ENCODE results near the gene C10orf88. TPM values are rescaled to one million over a fixed set of nuclear protein-coding genes. Genes with fewer than 3 reads are reported as not detected.

The C10orf88 gene
- total and polyA plus RNA-seq, 2 experiments from 2014 or later, result 5.6 to 11.1 TPM

GRCh38 chr10:122988501-122988900 is 34.5 kb upstream of the C10orf88 start (continued):
- TF ChIP-seq ZNF462 (CRISPR knock-in tag; IDR thresholded peaks at IDR 0.05), result no peak

- Mint-ChIP-seq H3K9me3 (no peaks in the 10 kb centered on the region), H3K4me3 (no peak overlapping the region), H3K27me3 (ENCODE audit: insufficient read depth, low read depth, poor library complexity) (peaks cover 2% of the 10 kb centered on the region), H3K27ac (no peak overlapping the region), H3K4me1 (peaks cover 2% of the 10 kb centered on the region; the same call in 2 of the 3 replicates), H3K36me3 (ENCODE audit: low read depth) (peaks cover 7% of the 10 kb centered on the region)
- Histone ChIP-seq H3K36me3 (ENCODE audit: insufficient read depth) (no peaks in the 10 kb centered on the region), H3K9me2 (ENCODE audit: insufficient read depth) (no peaks in the 10 kb centered on the region), H3K4me2 (no peak overlapping the region), H3K4me3 (no peak overlapping the region), H3K4me1 (ENCODE audit: insufficient read depth) (no peaks in the 10 kb centered on the region), H4K20me1 (replicated peaks; ENCODE audit: insufficient read depth) (no peaks in the 10 kb centered on the region; the same call in 1 of the 2 replicates), H3K27me3 (ENCODE audit: insufficient read depth) (no peaks in the 10 kb centered on the region), H2AFZ (no peak overlapping the region), H3K79me2 (replicated peaks; ENCODE audit: insufficient read depth) (no peaks in the 10 kb centered on the region), H3F3A (replicated peaks; ENCODE audit: low read depth) (no peaks in the 10 kb centered on the region), H3K27ac (ENCODE audit: low read depth) (no peak overlapping the region)
- DNase-seq (ENCODE audit: low spot score) (no peak), ATAC-seq (no peak)
- TF ChIP-seq ZNF331 (CRISPR knock-in tag; IDR thresholded peaks at IDR 0.05; ENCODE audit: low read depth) (no peak), CTCF (conservative IDR thresholded peaks at IDR 0.05; ENCODE audit: low read depth in 2 of 2) (no peak), EZH2 (IDR thresholded peaks at IDR 0.05; ENCODE audit: low read depth, unreplicated experiment) (no peak), POLR2AphosphoS5 (IDR thresholded peaks at IDR 0.05; ENCODE audit: low read depth) (no peak), EZH2phosphoT487 (IDR thresholded peaks at IDR 0.05; ENCODE audit: unreplicated experiment) (no peak), CREB1 (CRISPR knock-in tag; IDR thresholded peaks at IDR 0.05; ENCODE audit: low read depth) (no peak), ETS1 (IDR thresholded peaks at IDR 0.05) (no peak), STAT1 (IDR thresholded peaks at IDR 0.05; ENCODE audit: unreplicated experiment) (no peak)
Observed at GRCh38 chr10:122986335-122986734, 32.3 kb upstream of the C10orf88 start.
